ENCODE results near the gene RFT1. TPM values are rescaled to one million over a fixed set of nuclear protein-coding genes. Genes with fewer than 3 reads are reported as not detected.
A peak's percentile ranks its signal among the peaks of the same experiment; 100 is the strongest.

Gene RFT1
- total and polyA plus RNA-seq, 2 of the 13 experiments (the other 11 are each of a cell fraction or from before 2014, with no cell fraction given), result 23.2 to 37.0 TPM

DNA sequence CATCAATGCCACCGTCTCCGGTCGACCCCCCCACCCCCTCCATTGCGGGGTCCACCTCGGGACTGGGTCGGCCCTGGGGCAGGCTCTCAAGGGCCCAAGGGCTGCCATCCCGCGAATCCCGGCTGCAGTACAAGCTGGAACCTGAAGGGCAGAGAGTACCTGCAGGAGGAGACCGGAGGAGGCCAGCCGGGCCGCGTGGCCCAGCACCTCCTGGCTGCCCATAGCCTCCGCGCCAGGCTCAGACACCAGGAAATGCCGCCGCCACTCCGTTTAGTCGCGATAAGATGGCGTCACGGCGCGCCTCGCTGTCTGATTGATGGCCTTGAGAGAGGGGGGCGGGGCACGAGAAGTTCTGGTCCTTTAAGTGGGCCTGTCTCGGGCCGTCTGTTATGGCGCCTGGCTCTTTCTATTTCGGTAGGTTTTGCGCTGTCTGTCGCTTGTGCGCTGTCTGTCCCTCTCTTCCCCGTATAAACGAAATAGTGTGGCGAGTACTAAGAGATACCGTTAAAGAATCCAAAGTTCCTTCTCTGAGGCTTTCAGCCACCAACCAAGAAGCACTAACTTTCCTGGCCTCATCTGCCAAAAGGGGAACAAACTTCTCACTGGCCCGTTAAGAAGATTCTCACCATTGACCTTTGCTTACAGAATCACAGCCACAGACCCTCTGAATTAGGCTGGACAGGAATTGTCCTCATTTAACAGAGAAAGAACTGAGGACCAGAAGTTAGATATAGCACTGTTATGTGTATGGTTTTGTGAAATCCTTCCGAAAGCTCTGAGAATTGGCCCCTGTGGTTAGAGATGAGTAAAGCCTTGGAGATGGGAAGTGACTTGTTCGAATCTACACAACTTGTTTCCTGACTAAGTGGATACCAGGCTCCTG is at the start of gene RFT1 (continued):
- TF ChIP-seq, protein P1, sequence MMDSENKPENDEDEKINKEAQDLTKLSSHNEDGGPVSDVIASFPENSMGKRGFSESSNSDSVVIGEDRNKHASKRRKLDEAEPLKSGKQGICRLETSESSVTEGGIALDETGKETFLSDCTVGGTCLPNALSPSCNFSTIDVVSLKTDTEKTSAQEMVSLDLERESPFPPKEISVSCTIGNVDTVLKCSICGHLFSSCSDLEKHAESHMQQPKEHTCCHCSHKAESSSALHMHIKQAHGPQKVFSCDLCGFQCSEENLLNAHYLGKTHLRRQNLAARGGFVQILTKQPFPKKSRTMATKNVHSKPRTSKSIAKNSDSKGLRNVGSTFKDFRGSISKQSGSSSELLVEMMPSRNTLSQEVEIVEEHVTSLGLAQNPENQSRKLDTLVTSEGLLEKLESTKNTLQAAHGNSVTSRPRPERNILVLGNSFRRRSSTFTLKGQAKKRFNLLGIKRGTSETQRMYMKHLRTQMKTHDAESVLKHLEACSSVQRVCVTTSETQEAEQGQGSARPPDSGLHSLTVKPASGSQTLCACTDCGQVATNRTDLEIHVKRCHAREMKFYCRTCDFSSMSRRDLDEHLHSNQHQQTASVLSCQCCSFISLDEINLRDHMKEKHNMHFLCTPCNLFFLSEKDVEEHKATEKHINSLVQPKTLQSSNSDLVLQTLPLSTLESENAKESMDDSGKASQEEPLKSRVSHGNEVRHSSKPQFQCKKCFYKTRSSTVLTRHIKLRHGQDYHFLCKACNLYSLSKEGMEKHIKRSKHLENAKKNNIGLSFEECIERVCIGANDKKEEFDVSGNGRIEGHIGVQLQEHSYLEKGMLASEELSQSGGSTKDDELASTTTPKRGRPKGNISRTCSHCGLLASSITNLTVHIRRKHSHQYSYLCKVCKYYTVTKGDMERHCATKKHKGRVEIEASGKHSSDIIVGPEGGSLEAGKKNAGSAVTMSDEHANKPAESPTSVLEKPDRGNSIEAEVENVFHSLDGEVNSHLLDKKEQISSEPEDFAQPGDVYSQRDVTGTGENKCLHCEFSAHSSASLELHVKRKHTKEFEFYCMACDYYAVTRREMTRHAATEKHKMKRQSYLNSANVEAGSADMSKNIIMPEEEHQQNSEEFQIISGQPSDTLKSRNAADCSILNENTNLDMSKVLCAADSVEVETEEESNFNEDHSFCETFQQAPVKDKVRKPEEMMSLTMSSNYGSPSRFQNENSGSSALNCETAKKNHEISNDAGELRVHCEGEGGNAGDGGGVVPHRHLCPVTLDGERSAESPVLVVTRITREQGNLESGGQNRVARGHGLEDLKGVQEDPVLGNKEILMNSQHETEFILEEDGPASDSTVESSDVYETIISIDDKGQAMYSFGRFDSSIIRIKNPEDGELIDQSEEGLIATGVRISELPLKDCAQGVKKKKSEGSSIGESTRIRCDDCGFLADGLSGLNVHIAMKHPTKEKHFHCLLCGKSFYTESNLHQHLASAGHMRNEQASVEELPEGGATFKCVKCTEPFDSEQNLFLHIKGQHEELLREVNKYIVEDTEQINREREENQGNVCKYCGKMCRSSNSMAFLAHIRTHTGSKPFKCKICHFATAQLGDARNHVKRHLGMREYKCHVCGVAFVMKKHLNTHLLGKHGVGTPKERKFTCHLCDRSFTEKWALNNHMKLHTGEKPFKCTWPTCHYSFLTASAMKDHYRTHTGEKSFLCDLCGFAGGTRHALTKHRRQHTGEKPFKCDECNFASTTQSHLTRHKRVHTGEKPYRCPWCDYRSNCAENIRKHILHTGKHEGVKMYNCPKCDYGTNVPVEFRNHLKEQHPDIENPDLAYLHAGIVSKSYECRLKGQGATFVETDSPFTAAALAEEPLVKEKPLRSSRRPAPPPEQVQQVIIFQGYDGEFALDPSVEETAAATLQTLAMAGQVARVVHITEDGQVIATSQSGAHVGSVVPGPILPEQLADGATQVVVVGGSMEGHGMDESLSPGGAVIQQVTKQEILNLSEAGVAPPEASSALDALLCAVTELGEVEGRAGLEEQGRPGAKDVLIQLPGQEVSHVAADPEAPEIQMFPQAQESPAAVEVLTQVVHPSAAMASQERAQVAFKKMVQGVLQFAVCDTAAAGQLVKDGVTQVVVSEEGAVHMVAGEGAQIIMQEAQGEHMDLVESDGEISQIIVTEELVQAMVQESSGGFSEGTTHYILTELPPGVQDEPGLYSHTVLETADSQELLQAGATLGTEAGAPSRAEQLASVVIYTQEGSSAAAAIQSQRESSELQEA (CRISPR knock-in tag; IDR thresholded peaks at IDR 0.05; ENCODE audit: not compliant biosample characterization), result no peak
- TF ChIP-seq ZNF510 (CRISPR knock-in tag; IDR thresholded peaks at IDR 0.05; ENCODE audit: low read depth) (peak; percentile 48; the same call in 1 of the 2 replicates), HNRNPLL (IDR thresholded peaks at IDR 0.05; ENCODE audit: low read depth, low read length, poor library complexity, severe bottlenecking) (peak; percentile 40), ZNF788 (CRISPR knock-in tag; IDR thresholded peaks at IDR 0.05; ENCODE audit: borderline replicate concordance) (peak; percentile 67; the same call in 1 of the 2 replicates), ZNF572 (CRISPR knock-in tag; IDR thresholded peaks at IDR 0.05) (no peak), TEAD2 (CRISPR knock-in tag; IDR thresholded peaks at IDR 0.05) (no peak), HNRNPUL1 (IDR thresholded peaks at IDR 0.05; ENCODE audit: low read depth, low read length) (no peak), KDM5A (IDR thresholded peaks at IDR 0.05; ENCODE audit: borderline replicate concordance, low read length) (peak; percentile 97), RFX5 (IDR thresholded peaks at IDR 0.05; ENCODE audit: low read depth, low read length) (no peak)
- TF ChIP-seq, protein P2, sequence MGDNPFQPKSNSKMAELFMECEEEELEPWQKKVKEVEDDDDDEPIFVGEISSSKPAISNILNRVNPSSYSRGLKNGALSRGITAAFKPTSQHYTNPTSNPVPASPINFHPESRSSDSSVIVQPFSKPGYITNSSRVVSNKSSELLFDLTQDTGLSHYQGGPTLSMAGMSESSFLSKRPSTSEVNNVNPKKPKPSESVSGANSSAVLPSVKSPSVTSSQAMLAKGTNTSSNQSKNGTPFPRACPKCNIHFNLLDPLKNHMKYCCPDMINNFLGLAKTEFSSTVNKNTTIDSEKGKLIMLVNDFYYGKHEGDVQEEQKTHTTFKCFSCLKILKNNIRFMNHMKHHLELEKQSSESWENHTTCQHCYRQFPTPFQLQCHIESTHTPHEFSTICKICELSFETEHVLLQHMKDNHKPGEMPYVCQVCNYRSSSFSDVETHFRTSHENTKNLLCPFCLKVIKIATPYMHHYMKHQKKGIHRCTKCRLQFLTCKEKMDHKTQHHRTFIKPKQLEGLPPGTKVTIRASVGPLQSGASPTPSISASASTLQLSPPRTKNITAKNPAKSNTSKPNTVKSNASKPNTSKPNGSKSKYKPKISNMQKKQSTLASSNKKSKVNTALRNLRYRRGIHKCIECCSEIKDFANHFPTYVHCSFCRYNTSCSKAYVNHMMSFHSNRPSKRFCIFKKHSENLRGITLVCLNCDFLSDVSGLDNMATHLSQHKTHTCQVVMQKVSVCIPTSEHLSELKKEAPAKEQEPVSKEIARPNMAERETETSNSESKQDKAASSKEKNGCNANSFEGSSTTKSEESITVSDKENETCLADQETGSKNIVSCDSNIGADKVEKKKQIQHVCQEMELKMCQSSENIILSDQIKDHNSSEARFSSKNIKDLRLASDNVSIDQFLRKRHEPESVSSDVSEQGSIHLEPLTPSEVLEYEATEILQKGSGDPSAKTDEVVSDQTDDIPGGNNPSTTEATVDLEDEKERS (CRISPR knock-in tag; IDR thresholded peaks at IDR 0.05), result peak; percentile 58; the same call in 1 of the 2 replicates
- TF ChIP-seq, protein P3, sequence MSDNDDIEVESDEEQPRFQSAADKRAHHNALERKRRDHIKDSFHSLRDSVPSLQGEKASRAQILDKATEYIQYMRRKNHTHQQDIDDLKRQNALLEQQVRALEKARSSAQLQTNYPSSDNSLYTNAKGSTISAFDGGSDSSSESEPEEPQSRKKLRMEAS (IDR thresholded peaks at IDR 0.05), result peak; percentile 95
- TF ChIP-seq, protein P4, sequence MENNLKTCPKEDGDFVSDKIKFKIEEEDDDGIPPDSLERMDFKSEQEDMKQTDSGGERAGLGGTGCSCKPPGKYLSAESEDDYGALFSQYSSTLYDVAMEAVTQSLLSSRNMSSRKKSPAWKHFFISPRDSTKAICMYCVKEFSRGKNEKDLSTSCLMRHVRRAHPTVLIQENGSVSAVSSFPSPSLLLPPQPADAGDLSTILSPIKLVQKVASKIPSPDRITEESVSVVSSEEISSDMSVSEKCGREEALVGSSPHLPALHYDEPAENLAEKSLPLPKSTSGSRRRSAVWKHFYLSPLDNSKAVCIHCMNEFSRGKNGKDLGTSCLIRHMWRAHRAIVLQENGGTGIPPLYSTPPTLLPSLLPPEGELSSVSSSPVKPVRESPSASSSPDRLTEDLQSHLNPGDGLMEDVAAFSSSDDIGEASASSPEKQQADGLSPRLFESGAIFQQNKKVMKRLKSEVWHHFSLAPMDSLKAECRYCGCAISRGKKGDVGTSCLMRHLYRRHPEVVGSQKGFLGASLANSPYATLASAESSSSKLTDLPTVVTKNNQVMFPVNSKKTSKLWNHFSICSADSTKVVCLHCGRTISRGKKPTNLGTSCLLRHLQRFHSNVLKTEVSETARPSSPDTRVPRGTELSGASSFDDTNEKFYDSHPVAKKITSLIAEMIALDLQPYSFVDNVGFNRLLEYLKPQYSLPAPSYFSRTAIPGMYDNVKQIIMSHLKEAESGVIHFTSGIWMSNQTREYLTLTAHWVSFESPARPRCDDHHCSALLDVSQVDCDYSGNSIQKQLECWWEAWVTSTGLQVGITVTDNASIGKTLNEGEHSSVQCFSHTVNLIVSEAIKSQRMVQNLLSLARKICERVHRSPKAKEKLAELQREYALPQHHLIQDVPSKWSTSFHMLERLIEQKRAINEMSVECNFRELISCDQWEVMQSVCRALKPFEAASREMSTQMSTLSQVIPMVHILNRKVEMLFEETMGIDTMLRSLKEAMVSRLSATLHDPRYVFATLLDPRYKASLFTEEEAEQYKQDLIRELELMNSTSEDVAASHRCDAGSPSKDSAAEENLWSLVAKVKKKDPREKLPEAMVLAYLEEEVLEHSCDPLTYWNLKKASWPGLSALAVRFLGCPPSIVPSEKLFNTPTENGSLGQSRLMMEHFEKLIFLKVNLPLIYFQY (CRISPR knock-in tag; IDR thresholded peaks at IDR 0.05; ENCODE audit: borderline replicate concordance), result peak; percentile 89
